ENCODE measurements around the gene S1PR5. TPM values are rescaled to one million over a fixed set of nuclear protein-coding genes. Genes with fewer than 3 reads are reported as not detected.
A peak's percentile ranks its signal among the peaks of the same experiment; 100 is the strongest.

S1PR5 gene
- total RNA-seq, 1 experiment from 2014 or later = 2.4 TPM

DNA sequence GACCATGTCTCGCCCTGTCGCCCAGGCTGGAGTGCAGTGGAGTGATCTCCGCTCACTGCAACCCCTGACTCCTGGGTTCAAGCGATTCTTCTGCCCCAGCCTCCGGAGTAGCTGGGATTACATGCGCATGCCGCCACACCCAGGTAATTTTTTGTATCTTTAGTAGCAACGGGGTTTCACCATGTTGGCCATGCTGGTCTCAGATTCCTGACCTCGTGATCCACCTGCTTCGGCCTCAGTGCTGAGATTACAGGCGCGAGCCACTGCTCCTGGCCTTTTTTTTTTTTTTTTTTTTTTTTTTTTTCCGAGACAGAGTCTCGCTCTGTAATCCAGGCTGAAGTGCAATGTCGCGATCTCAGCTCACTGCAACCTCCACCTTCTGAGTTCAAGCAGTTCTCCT, 9.2 kb downstream of the S1PR5 start:
- TF ChIP-seq EZH2phosphoT487 (IDR thresholded peaks at IDR 0.05; ENCODE audit: borderline replicate concordance, low read length) (no peak), EZH2 (IDR thresholded peaks at IDR 0.05; ENCODE audit: low read length, unreplicated experiment) (no peak)
- TF ChIP-seq, protein P1, sequence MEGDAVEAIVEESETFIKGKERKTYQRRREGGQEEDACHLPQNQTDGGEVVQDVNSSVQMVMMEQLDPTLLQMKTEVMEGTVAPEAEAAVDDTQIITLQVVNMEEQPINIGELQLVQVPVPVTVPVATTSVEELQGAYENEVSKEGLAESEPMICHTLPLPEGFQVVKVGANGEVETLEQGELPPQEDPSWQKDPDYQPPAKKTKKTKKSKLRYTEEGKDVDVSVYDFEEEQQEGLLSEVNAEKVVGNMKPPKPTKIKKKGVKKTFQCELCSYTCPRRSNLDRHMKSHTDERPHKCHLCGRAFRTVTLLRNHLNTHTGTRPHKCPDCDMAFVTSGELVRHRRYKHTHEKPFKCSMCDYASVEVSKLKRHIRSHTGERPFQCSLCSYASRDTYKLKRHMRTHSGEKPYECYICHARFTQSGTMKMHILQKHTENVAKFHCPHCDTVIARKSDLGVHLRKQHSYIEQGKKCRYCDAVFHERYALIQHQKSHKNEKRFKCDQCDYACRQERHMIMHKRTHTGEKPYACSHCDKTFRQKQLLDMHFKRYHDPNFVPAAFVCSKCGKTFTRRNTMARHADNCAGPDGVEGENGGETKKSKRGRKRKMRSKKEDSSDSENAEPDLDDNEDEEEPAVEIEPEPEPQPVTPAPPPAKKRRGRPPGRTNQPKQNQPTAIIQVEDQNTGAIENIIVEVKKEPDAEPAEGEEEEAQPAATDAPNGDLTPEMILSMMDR (conservative IDR thresholded peaks at IDR 0.05; ENCODE audit: low read depth, low read length) = no peak
- Histone ChIP-seq H4K20me1 (ENCODE audit: low read length) (no peaks in the 10 kb centered on the region), H3K27ac (ENCODE audit: low read length) (no peak overlapping the region), H3K27me3 (ENCODE audit: low read length) (no peaks in the 10 kb centered on the region), H3K9ac (ENCODE audit: low read length) (no peak overlapping the region), H3F3A (ENCODE audit: low read length, unreplicated experiment) (no peaks in the 10 kb centered on the region), H2AFZ (ENCODE audit: low read length) (no peak overlapping the region), H3K9me3 (ENCODE audit: low read length) (no peaks in the 10 kb centered on the region), H3K79me2 (ENCODE audit: low read length) (no peaks in the 10 kb centered on the region), H3K9me2 (replicated peaks; ENCODE audit: low read length) (no peaks in the 10 kb centered on the region), H3K36me3 (ENCODE audit: low read depth, low read length) (no peaks in the 10 kb centered on the region), H3K4me1 (ENCODE audit: insufficient read depth, low read length) (peaks cover 8% of the 10 kb centered on the region; the same call in 1 of the 2 replicates), H3K4me3 (ENCODE audit: low read length) (no peak overlapping the region), H3K4me2 (ENCODE audit: low read length) (no peak overlapping the region)
- BruUV-seq (replicated peaks) = no TSS peak
- DNase-seq (no peak), ATAC-seq (no peak)
- ChIA-PET CTCF (interaction anchor here (1.0 kb wide), 1 partner anchor 25 kb away, joined by 4 read pairs; no protein-coding TSS in a partner anchor), POLR2A (ENCODE audit: unreplicated experiment) (interaction anchor here (0.7 kb wide), 1 partner anchor 358 kb away, joined by 6 read pairs; no protein-coding TSS in a partner anchor)
- intact Hi-C loops (cut with micrococcal nuclease) = no loop called here

DNA sequence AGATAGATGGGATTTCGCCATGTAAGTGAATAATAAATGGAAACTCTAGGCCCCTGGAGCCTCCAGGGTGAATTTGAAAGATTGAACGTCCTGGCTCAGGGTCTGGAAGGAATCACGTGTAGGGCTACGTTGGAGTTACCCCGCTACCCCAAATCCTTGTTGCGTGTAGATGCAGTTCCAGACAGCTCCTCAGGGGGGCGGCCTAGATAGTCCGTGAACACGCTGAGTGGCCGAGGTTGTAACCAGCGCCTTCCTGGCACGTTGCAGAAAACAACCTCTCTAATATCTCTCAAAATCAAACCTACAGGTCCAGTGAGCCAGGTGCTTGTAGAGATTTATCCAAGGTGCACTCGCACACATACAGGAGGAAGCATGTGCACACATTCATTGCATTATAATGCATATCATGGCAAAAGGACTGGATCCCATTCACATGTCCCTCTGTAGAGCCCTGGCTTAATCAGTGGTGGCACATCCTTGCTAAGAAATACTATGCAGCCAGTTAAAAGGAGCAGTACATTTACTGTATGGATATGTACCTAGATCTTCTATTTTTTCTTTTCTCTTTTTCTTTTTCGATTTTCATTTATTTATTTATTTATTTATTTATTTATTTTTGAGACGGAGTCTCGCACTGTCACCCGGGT, 11.5 kb downstream of the S1PR5 start:
- Histone ChIP-seq H3K4me1 (ENCODE audit: insufficient read depth, low read length) (peaks cover 9% of the 10 kb centered on the region; the same call in 1 of the 2 replicates), H3K9me3 (ENCODE audit: low read length) (no peaks in the 10 kb centered on the region), H3K27ac (ENCODE audit: low read length) (no peak overlapping the region), H4K20me1 (ENCODE audit: low read length) (no peaks in the 10 kb centered on the region), H3K4me2 (ENCODE audit: low read length) (no peak overlapping the region), H3K9ac (ENCODE audit: low read length) (no peak overlapping the region), H3K79me2 (ENCODE audit: low read length) (peaks cover 18% of the 10 kb centered on the region), H3K4me3 (ENCODE audit: low read length) (no peak overlapping the region), H3K9me2 (replicated peaks; ENCODE audit: low read length) (no peaks in the 10 kb centered on the region), H3K36me3 (ENCODE audit: low read depth, low read length) (no peaks in the 10 kb centered on the region), H3F3A (ENCODE audit: low read length, unreplicated experiment) (no peaks in the 10 kb centered on the region), H2AFZ (ENCODE audit: low read length) (peak overlapping the region; percentile 60; the same call in 1 of the 2 replicates), H3K27me3 (ENCODE audit: low read length) (no peaks in the 10 kb centered on the region)
- intact Hi-C loops (cut with micrococcal nuclease) = loop anchor here (2.0 kb wide), 1 partner anchor 67 kb away; no protein-coding TSS in a partner anchor
- POLR2A ChIA-PET (ENCODE audit: unreplicated experiment) = no interaction called here
- no TSS peak for BruUV-seq (replicated peaks)
- CTCF ChIA-PET = interaction anchor here (0.6 kb wide), 3 partner anchors 36 to 247 kb away, joined by 3 to 4 read pairs (median 4); partner anchors contain the start of gene KRI1
- TF ChIP-seq EZH2 (IDR thresholded peaks at IDR 0.05; ENCODE audit: low read length, unreplicated experiment) = no peak
- TF ChIP-seq EZH2phosphoT487 (IDR thresholded peaks at IDR 0.05; ENCODE audit: borderline replicate concordance, low read length) = no peak
- TF ChIP-seq, protein P1 (conservative IDR thresholded peaks at IDR 0.05; ENCODE audit: low read depth, low read length) = peak; percentile 89
- DNase-seq = peak; percentile 79
- ATAC-seq = no peak

Measured in PC-3 (cell line).